ENCODE measurements around the gene SLC7A9.

Gene SLC7A9

GRCh38 chr19:32896516-32897214 is 27.1 kb upstream of the SLC7A9 start:
- DNase-seq (ENCODE audit: extremely low read depth, low read depth), result no peak
- TF ChIP-seq CTCF (IDR thresholded peaks at IDR 0.05; ENCODE audit: low read depth, low read length, missing control alignments), result no peak
- H3K4me3 ChIP-seq (replicated peaks; ENCODE audit: low read depth, low read length), result no peak overlapping the region

DNA sequence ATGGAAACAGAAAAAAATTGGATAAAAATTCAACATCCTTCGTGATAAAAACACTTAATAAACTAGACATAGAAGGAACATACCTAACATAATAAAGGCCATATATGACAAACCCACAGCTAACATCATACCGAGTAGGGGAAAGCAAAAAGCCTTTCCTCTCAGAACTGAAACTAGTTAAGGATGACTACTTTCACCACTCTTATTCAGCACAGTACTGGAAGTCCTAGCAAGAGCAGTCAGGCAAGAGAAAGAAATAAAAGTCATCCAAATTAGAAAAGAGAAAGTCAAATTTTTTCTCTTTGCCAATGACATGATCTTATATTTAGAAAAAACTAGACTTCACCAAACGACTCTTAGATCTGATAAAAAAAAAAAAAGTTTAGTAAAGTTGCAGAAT is 25.8 kb upstream of the SLC7A9 start:
- DNase-seq (ENCODE audit: extremely low read depth, low read depth), result no peak
- H3K4me3 ChIP-seq (replicated peaks; ENCODE audit: low read depth, low read length), result no peak overlapping the region
- TF ChIP-seq CTCF (IDR thresholded peaks at IDR 0.05; ENCODE audit: low read depth, low read length, missing control alignments), result no peak

DNA sequence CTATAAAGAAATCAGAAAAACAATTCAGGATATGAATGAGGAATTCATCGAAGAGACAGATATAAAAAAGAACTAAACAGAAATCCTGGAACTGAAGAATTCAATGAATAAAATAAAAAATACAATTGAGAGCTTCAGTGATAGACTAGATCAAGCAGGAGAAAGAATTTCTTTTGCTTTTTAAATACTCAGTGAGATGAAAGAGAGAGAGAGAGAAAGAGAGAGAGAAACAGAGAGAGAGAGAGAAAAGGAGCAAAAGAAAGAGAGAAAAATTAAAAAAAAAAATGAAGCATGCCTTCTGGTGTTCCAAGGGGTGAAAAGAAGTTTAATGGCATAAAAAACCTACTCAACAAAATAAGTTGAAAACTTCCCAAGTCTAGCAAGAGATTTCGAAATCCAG is 22.0 kb upstream of the SLC7A9 start:
- DNase-seq (ENCODE audit: extremely low read depth, low read depth), result no peak
- H3K4me3 ChIP-seq (replicated peaks; ENCODE audit: low read depth, low read length), result no peak overlapping the region
- no peak for TF ChIP-seq CTCF (IDR thresholded peaks at IDR 0.05; ENCODE audit: low read depth, low read length, missing control alignments)

GRCh38 chr19:32890841-32891240 is 21.3 kb upstream of the SLC7A9 start:
- TF ChIP-seq CTCF (IDR thresholded peaks at IDR 0.05; ENCODE audit: low read depth, low read length, missing control alignments), result no peak
- H3K4me3 ChIP-seq (replicated peaks; ENCODE audit: low read depth, low read length), result no peak overlapping the region
- DNase-seq (ENCODE audit: extremely low read depth, low read depth), result no peak

- TF ChIP-seq CTCF (IDR thresholded peaks at IDR 0.05; ENCODE audit: low read depth, low read length, missing control alignments), result no peak
- DNase-seq (ENCODE audit: extremely low read depth, low read depth), result no peak
- H3K4me3 ChIP-seq (replicated peaks; ENCODE audit: low read depth, low read length), result no peak overlapping the region
Observed at GRCh38 chr19:32890326-32890725, 20.8 kb upstream of the SLC7A9 start.

GRCh38 chr19:32889137-32889934 is 19.8 kb upstream of the SLC7A9 start:
- DNase-seq (ENCODE audit: extremely low read depth, low read depth), result no peak
- H3K4me3 ChIP-seq (replicated peaks; ENCODE audit: low read depth, low read length), result no peak overlapping the region
- TF ChIP-seq CTCF (IDR thresholded peaks at IDR 0.05; ENCODE audit: low read depth, low read length, missing control alignments), result no peak

Data from HFF-Myc (cell line).